H1 (cell line): ENCODE measurements around the gene RTN4RL2. TPM values are rescaled to one million over a fixed set of nuclear protein-coding genes. Genes with fewer than 3 reads are reported as not detected.

Experiments
- CEBPB ChIP-seq: IDR thresholded peaks from 2 replicates; pipeline ENCODE4 v1.6.1; 2012; ENCODE audit warnings: low read depth, low read length
- EGR1 ChIP-seq: IDR thresholded peaks from 2 replicates; pipeline ENCODE4 v1.6.1; 2011; ENCODE audit warnings: low read depth, low read length, borderline replicate concordance
- HDAC2 ChIP-seq, 2 experiments: fragments of 300-600 bp in 1 of 2; sonication (generic) in 1 of 2; IDR thresholded peaks; 2 replicates each; pipeline ENCODE4 v1.6.1; 2011 to 2012; ENCODE audit warnings: low read depth in 2 of 2, low read length in 2 of 2, mild to moderate bottlenecking in 2 of 2, moderate library complexity in 2 of 2, borderline replicate concordance in 1 of 2, inconsistent platforms in 1 of 2
- JUND ChIP-seq: IDR thresholded peaks from 2 replicates; pipeline ENCODE4 v1.6.1; 2011; ENCODE audit warnings: mild to moderate bottlenecking, improper control_type of control experiment, low read length
- KDM1A ChIP-seq: fragments of 200-600, 300-600 bp; sonication (generic); IDR thresholded peaks from 2 replicates; pipeline ENCODE4 v1.7.1; 2016; ENCODE audit warnings: mild to moderate bottlenecking, low read length, borderline replicate concordance
- KDM4A ChIP-seq: IDR thresholded peaks from one replicate; pipeline ENCODE4 v1.7.1; 2012; ENCODE audit warnings: low read depth, mild to moderate bottlenecking, moderate library complexity, low read length, inconsistent platforms; ENCODE audit not compliant: severe bottlenecking
- KDM5A ChIP-seq: fragments of 200-600 bp; IDR thresholded peaks from 2 replicates; pipeline ENCODE4 v1.7.1; 2012; ENCODE audit warnings: mild to moderate bottlenecking, low read length, inconsistent platforms, mixed read lengths
- PHF8 ChIP-seq: fragments of 200-600 bp; sonication (generic); conservative IDR thresholded peaks from 2 replicates; pipeline ENCODE4 v1.7.1; 2012; ENCODE audit warnings: low read depth, mild to moderate bottlenecking, inconsistent platforms, low read length, moderate library complexity
- POLR2AphosphoS5 ChIP-seq: IDR thresholded peaks from 2 replicates; pipeline ENCODE4 v1.6.1; 2011; ENCODE audit warnings: low read depth, low read length
- RNF2 ChIP-seq: fragments of 200-900, 300-1000 bp; sonication (generic); IDR thresholded peaks from 2 replicates; pipeline ENCODE4 v1.7.1; 2016; ENCODE audit warnings: borderline replicate concordance, low read depth, mild to moderate bottlenecking, antibody characterized with exemption, low read length; ENCODE audit not compliant: poor library complexity, severe bottlenecking; ENCODE audit errors: missing control alignments
- SAP30 ChIP-seq: fragments of 300-600 bp; sonication (generic); IDR thresholded peaks from 2 replicates; pipeline ENCODE4 v1.7.1; 2012; ENCODE audit warnings: low read length, moderate library complexity, mild to moderate bottlenecking, inconsistent platforms; ENCODE audit not compliant: insufficient read depth, insufficient replicate concordance
- TAF1 ChIP-seq: IDR thresholded peaks from 2 replicates; pipeline ENCODE4 v1.6.1; 2011; ENCODE audit warnings: mild to moderate bottlenecking, low read depth, low read length
- polyA plus RNA-seq, 7 experiments: library from polyadenylated mRNA; depleted of rRNA in 3 of 7; stranded (reverse) in 5 of 7; unstranded in 2 of 7; fragments of >200 nt in 5 of 7; fragments of 200-250 nt in 2 of 7; gene quantifications; 1 replicate in 5 of 7; 2 replicates in 1 of 7; 4 replicates in 1 of 7; pipeline versions ENCODE4 v1.2.1 to v1.2.3, GENCODE V29; 2011 to 2013; ENCODE audit warnings: missing spikeins in 2 of 7, mixed read lengths in 2 of 7
- total RNA-seq: library from RNA; stranded (reverse); fragmentation: NEBNext Ultra II Directional; extraction: Animal tissue kit (Norgen Biotek cat#: 25700); gene quantifications from 2 replicates; pipeline ENCODE4 v1.2.1, GENCODE V29; 2021

RTN4RL2 gene
- total and polyA plus RNA-seq, 2 of the 8 experiments (the other 6 are each of a cell fraction or from before 2014, with no cell fraction given): 11.4 to 23.7 TPM

- TF ChIP-seq HDAC2 (IDR thresholded peaks at IDR 0.05; ENCODE audit: borderline replicate concordance in 1 of 2, low read depth in 2 of 2, low read length in 2 of 2): no peak
- peak; percentile 66 for TF ChIP-seq KDM4A
- TF ChIP-seq TAF1: 0 out of 2 replicates have a peak, but pooled peaks have one; percentile 45
- no peak for TF ChIP-seq POLR2AphosphoS5
- no peak for TF ChIP-seq SAP30
- TF ChIP-seq KDM5A: no peak
- no peak for TF ChIP-seq JUND
- TF ChIP-seq EGR1: 0 out of 2 replicates have a peak, but pooled peaks have one; percentile 36
- TF ChIP-seq KDM1A: peak; percentile 97
- TF ChIP-seq CEBPB: no peak
- TF ChIP-seq RNF2: no peak
- TF ChIP-seq PHF8: peak; percentile 60
Observed at GRCh38 chr11:57426929-57427726, 33.2 kb upstream of the RTN4RL2 start, which contains the start of gene SLC43A3 (continued).
